Heart left ventricle (tissue), 16 donors: Measurements from ENCODE around the gene OR2M7. TPM values are rescaled to one million over a fixed set of nuclear protein-coding genes. Genes with fewer than 3 reads are reported as not detected.
"Not testable (repeated sequence)": the region's sequence is repeated elsewhere in the genome, so short reads cannot be mapped to it uniquely, and the experiment has no call there.

Experiments used
- ATAC-seq, 4 donors: fragments of 200-7000 bp; cut with Tn5 transposase; one replicate each; pipeline ENCODE4 v1.9.1; 2020 to 2022; ENCODE audit warnings: moderate library complexity in 4 of 4, mild to moderate bottlenecking in 3 of 4, moderate number of reproducible peaks in 1 of 4
- DNase-seq, 5 donors: peaks; one replicate each; pipeline ENCODE4 v3.0.0-alpha.2; 2020
- H3K27ac ChIP-seq, 12 donors: fragments of 200-600 bp; sonication (generic) in 4 of 12; one replicate each; pipeline versions ENCODE4 v1.5.0 to v1.8.0; 2016 to 2022; ENCODE audit warnings: mild to moderate bottlenecking in 2 of 12
- H3K27me3 ChIP-seq, 9 donors: fragments of 200-600 bp; sonication (generic) in 2 of 9; one replicate each; pipeline versions ENCODE4 v1.5.1 to v1.8.0; 2016 to 2022; ENCODE audit warnings: mild to moderate bottlenecking in 3 of 9
- H3K36me3 ChIP-seq, 9 donors: fragments of 200-600 bp; sonication (generic) in 2 of 9; one replicate each; pipeline versions ENCODE4 v1.5.0 to v1.8.0; 2018 to 2022; ENCODE audit warnings: mild to moderate bottlenecking in 2 of 9
- H3K4me1 ChIP-seq, 12 donors: fragments of 200-600 bp; sonication (generic) in 4 of 12; one replicate each; pipeline versions ENCODE4 v1.5.0 to v1.8.0; 2016 to 2022; ENCODE audit warnings: mild to moderate bottlenecking in 3 of 12
- H3K4me3 ChIP-seq, 12 donors: fragments of 200-600 bp; sonication (generic) in 4 of 12; one replicate each; pipeline versions ENCODE4 v1.5.0 to v1.8.0; 2017 to 2022; ENCODE audit warnings: mild to moderate bottlenecking in 9 of 12, moderate library complexity in 4 of 12
- H3K9me3 ChIP-seq, 12 donors: fragments of 200-600 bp; sonication (generic) in 4 of 12; one replicate each; pipeline versions ENCODE4 v1.5.0 to v1.8.0; 2016 to 2022; ENCODE audit warnings: mild to moderate bottlenecking in 1 of 12
- POLR2A ChIP-seq, 2 donors: fragments of 450-650 bp; IDR thresholded peaks; one replicate each; pipeline ENCODE4 v1.6.1; 2017; ENCODE audit warnings: antibody characterized with exemption in 2 of 2, mild to moderate bottlenecking in 2 of 2, moderate library complexity in 2 of 2
- WGBS, 4 donors: extraction: QIAGEN DNeasy Blood & Tissue Kit in 2 of 4; methylation state at CpG; one replicate each; pipeline versions ENCODE4 v1.1.5 to v1.1.7; 2013 to 2018; 5-methylcytosine and 5-hydroxymethylcytosine counted together
- intact Hi-C, 10 donors: fragments of 100-400 bp; cut with DNase I; formaldehyde crosslinking; loops; one replicate each; pipeline versions ENCODE4 v1.11.1 to v1.14.2; 2022
- polyA plus RNA-seq, 2 donors: library from polyadenylated mRNA; stranded (reverse); fragments of 200-250 nt; gene quantifications; one replicate each; pipeline ENCODE4 v1.2.3, GENCODE V29; 2013
- total RNA-seq, 9 donors: library from RNA; depleted of rRNA in 2 of 9; stranded (reverse); fragments of >200 nt in 2 of 9; fragmentation: NEBNext Ultra II Directional in 3 of 9; extraction: Animal tissue kit (Norgen Biotek cat#: 25700) in 3 of 9; gene quantifications; one replicate each; pipeline versions ENCODE4 v1.1.0 to v1.2.4, GENCODE V29; 2016 to 2023
- TF ChIP-seq, protein P1 (sequence below), 12 donors: fragments of 200-600 bp; sonication (generic) in 4 of 12; IDR thresholded peaks; one replicate each; pipeline versions ENCODE4 v1.5.0 to v1.8.0; 2018 to 2022; ENCODE audit warnings: antibody characterized with exemption in 12 of 12, mild to moderate bottlenecking in 5 of 12
- donor health status: ischemic (EF 13 %, LVEDD 7.1; RV severe dilation, severe dysfunction).
- donor health status: healthy with polysubstance abuse.
- donor health status: DM: no; HTN: yes; CAD: no.
- donor health status: DM: no; HTN: no; CAD: no.
- donor health status: ischemic (EF 25% LVEDD 6.9; RV normal size, moderate dysfunction).
- donor health status: ischemic (EF 25% LVEDD 5.7; RV mildly dilated, moderate dysfunction).
- donor health status: healthy.
- donor health status: DM: yes; HTN: yes; CAD: no.
- donor health status: ischemic (EF 35%, LVEDD 5.7; RV mildly dilated, moderate dysfunction).
- donor health status: nonischemic (EF 11% LVEDD 7.7; RV severe dilation, severe dysfunction).
- donor health status: DM: yes; HTN: yes; CAD: no.
- donor health status: PGD.
- donor health status: ischemic (EF 29% LVEDD 5.4; RV normal size, mild dysfunction).
- donor health status: nonischemic (EF 23%, LVEDD 6.1; RV moderate dilation, normal function).

OR2M7 gene
- total and polyA plus RNA-seq, 11 donors, result not detected

GRCh38 chr1:248316796-248317195 lies 7.6 kb downstream of the OR2M7 start:
- H3K4me3 ChIP-seq, result no peak overlapping the region
- H3K4me1 ChIP-seq, result no peaks in the 10 kb centered on the region
- peaks cover 0 to 16% (median 0%) of the 10 kb centered on the region in 12 donors for H3K9me3 ChIP-seq
- H3K27ac ChIP-seq, result no peak overlapping the region
- DNase-seq, result no peak
- H3K36me3 ChIP-seq, result no peaks in the 10 kb centered on the region
- H3K27me3 ChIP-seq, result no peaks in the 10 kb centered on the region
- 79 to 88% (median 82%) methylated on average over 8 to 11 of the region's 11 CpGs for WGBS, 4 donors
- TF ChIP-seq, protein P1, sequence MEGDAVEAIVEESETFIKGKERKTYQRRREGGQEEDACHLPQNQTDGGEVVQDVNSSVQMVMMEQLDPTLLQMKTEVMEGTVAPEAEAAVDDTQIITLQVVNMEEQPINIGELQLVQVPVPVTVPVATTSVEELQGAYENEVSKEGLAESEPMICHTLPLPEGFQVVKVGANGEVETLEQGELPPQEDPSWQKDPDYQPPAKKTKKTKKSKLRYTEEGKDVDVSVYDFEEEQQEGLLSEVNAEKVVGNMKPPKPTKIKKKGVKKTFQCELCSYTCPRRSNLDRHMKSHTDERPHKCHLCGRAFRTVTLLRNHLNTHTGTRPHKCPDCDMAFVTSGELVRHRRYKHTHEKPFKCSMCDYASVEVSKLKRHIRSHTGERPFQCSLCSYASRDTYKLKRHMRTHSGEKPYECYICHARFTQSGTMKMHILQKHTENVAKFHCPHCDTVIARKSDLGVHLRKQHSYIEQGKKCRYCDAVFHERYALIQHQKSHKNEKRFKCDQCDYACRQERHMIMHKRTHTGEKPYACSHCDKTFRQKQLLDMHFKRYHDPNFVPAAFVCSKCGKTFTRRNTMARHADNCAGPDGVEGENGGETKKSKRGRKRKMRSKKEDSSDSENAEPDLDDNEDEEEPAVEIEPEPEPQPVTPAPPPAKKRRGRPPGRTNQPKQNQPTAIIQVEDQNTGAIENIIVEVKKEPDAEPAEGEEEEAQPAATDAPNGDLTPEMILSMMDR (IDR thresholded peaks at IDR 0.05), result no peak
- TF ChIP-seq POLR2A (IDR thresholded peaks at IDR 0.05), result no peak
- ATAC-seq, result no peak
- intact Hi-C loops, result no loop called here

GRCh38 chr1:248306740-248307139 lies 17.6 kb downstream of the OR2M7 start:
- intact Hi-C loops, H3K27ac ChIP-seq, DNase-seq, H3K36me3 ChIP-seq, ATAC-seq, H3K4me1 ChIP-seq, H3K4me3 ChIP-seq, H3K27me3 ChIP-seq, H3K9me3 ChIP-seq: not testable (repeated sequence)
- WGBS, 4 donors, result 66 to 80% (median 78%) methylated on average over 10 to 15 of the region's 15 CpGs

DNA sequence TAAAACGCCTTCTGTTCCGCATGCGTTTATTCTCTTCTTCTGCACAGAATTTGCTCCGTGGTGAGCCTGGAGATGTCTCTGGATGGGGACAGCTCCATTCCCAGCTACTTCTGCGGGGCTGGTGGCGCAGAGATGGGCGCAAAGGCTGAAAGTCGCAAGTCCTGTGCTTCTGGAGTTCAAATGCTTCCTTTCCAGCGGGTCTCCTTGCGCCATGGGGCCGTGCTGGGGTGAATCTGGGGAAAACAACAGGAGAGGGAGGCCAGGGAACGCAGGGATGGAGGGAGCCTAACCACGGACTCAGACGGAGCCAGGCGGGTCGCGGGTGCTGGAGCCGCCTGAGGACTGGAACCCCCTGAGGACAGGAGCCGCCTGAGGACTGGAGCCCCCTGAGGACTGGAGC lies 18.3 kb downstream of the OR2M7 start:
- TF ChIP-seq POLR2A (IDR thresholded peaks at IDR 0.05), result no peak
- TF ChIP-seq, protein P1 (IDR thresholded peaks at IDR 0.05), result no peak
- ATAC-seq (no peak), DNase-seq (no peak)
- Histone ChIP-seq H3K9me3 (no peaks in the 10 kb centered on the region), H3K27ac (no peak overlapping the region), H3K4me1 (no peaks in the 10 kb centered on the region), H3K36me3 (no peaks in the 10 kb centered on the region), H3K4me3 (no peak overlapping the region), H3K27me3 (no peaks in the 10 kb centered on the region)
- 80 to 88% (median 85%) methylated on average over 19 of the region's 19 CpGs for WGBS, 4 donors
- intact Hi-C loops, result no loop called here

DNA sequence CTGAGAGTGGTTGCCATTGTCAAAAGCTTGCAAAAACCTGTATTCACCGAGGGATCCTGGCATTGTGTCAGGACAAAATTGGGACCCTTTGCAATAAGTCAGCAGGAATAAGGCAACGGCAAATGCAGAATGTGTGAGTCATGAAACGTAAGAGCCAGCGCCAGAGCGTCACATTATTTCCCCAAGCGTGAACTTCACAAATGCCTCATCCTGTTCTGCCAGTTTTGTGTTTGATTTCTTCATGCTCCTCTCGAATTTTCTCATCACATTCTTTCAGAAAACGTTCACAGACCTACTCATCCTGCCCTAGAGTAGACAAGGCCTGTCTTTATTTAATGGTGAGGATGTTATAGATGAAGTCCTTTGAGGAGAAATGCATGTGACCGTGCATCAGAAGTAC lies 18.7 kb downstream of the OR2M7 start:
- H3K4me3 ChIP-seq, ATAC-seq, H3K27me3 ChIP-seq, H3K27ac ChIP-seq, H3K9me3 ChIP-seq, DNase-seq, H3K36me3 ChIP-seq, H3K4me1 ChIP-seq, intact Hi-C loops: not testable (repeated sequence)
- WGBS, 4 donors, result 70 to 82% (median 77%) methylated on average over 8 to 9 of the region's 9 CpGs

DNA sequence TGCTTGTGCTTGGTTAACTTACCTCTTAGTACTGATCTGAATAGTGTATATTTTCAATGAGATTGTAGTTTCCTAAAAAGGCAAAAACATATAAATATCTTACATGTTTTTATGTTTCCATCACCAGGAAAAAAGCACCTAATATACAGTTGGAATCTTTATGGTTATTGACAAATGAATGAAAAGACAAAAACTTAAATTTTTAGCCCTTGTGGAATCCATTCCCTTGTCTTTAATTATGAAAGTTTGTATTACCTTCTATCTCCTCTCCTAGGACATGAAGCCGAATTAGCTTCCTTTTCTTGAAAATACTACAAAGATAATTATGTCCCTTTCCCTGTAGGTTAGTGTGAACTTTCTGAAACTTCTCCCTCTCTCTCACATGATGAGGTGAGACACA lies 21.0 kb downstream of the OR2M7 start, which contains the start of gene OR2T12:
Gene OR2T12 (minus strand): TSS at position 101 of the 400 bp plus-strand sequence. CDS start 7,846 bp downstream, outside the sequence.
- intact Hi-C loops, result no loop called here
- H3K4me3 ChIP-seq, result no peak within 1 kb of the TSS
- 64 to 93% (median 87%) methylated on average over 1 of the region's 1 CpG for WGBS, 4 donors

More for the DNA sequence above, 21.0 kb downstream of the OR2M7 start, which contains the start of gene OR2T12:
- H3K4me1 ChIP-seq, result no peaks in the 10 kb centered on the region
- H3K27ac ChIP-seq, result no peak within 1 kb of the TSS
- DNase-seq (no peak), ATAC-seq (no peak)
- no peak for TF ChIP-seq POLR2A (IDR thresholded peaks at IDR 0.05)
- TF ChIP-seq, protein P1 (IDR thresholded peaks at IDR 0.05), result no peak
- no peaks in the 10 kb centered on the region for H3K27me3 ChIP-seq
- peaks cover 0 to 5% (median 0%) of the 10 kb centered on the region in 12 donors for H3K9me3 ChIP-seq
- no peaks in the 10 kb centered on the region for H3K36me3 ChIP-seq
